Activated CD4-positive, alpha-beta T cell treated with anti-CD3 and anti-CD28 coated beads, Interleukin-2, amount 50 U/mL, for 1 hour (primary cell): ENCODE results near the gene FBN1.

Experiments used
- DNase-seq: peaks from one replicate; pipeline ENCODE4 v3.0.0-alpha.2; 2020

The FBN1 gene

GRCh38 chr15:48617619-48618018 is 27.9 kb downstream of the FBN1 start:
- DNase-seq: no peak

- DNase-seq: no peak
Observed at GRCh38 chr15:48616216-48616615, 29.3 kb downstream of the FBN1 start.

- no peak for DNase-seq
Observed at GRCh38 chr15:48614051-48614450, 31.5 kb downstream of the FBN1 start.

GRCh38 chr15:48609486-48609885 is 36.0 kb downstream of the FBN1 start:
- DNase-seq: no peak

GRCh38 chr15:48607846-48608245 is 37.7 kb downstream of the FBN1 start:
- DNase-seq: no peak

- DNase-seq: no peak
Observed at GRCh38 chr15:48604567-48604966, 40.9 kb downstream of the FBN1 start.

GRCh38 chr15:48603922-48604321 is 41.6 kb downstream of the FBN1 start:
- no peak for DNase-seq

GRCh38 chr15:48603123-48603500 is 42.4 kb downstream of the FBN1 start:
- DNase-seq: no peak

- DNase-seq: no peak
Observed at GRCh38 chr15:48602358-48603122, 43.0 kb downstream of the FBN1 start.

GRCh38 chr15:48601095-48601494 is 44.4 kb downstream of the FBN1 start:
- no peak for DNase-seq

- no peak for DNase-seq
Observed at GRCh38 chr15:48596841-48597240, 48.7 kb downstream of the FBN1 start.

- no peak for DNase-seq
Observed at GRCh38 chr15:48596415-48596814, 49.1 kb downstream of the FBN1 start.

- no peak for DNase-seq
Observed at GRCh38 chr15:48595981-48596380, 49.5 kb downstream of the FBN1 start.

- no peak for DNase-seq
Observed at GRCh38 chr15:48592933-48593332, 52.6 kb downstream of the FBN1 start.

GRCh38 chr15:48592221-48592731 is 53.2 kb downstream of the FBN1 start:
- DNase-seq: no peak

- DNase-seq: no peak
Observed at GRCh38 chr15:48590723-48591122, 54.8 kb downstream of the FBN1 start.

GRCh38 chr15:48584812-48585563 is 60.5 kb downstream of the FBN1 start:
- no peak for DNase-seq

GRCh38 chr15:48584090-48584811 is 61.3 kb downstream of the FBN1 start:
- no peak for DNase-seq

GRCh38 chr15:48582452-48583247 is 62.9 kb downstream of the FBN1 start:
- no peak for DNase-seq

GRCh38 chr15:48581219-48581618 is 64.3 kb downstream of the FBN1 start:
- no peak for DNase-seq

GRCh38 chr15:48580736-48581135 is 64.8 kb downstream of the FBN1 start:
- DNase-seq: no peak

GRCh38 chr15:48579945-48580671 is 65.4 kb downstream of the FBN1 start:
- DNase-seq: no peak
